Measurements from ENCODE around the gene ARSJ.

Gene ARSJ

GRCh38 chr4:113981591-113981990 lies 2.1 kb upstream of the ARSJ start:
- Histone ChIP-seq H3K36me3 (ENCODE audit: insufficient read depth, low read depth, low read length) (no peaks in the 10 kb centered on the region), H3K9me3 (ENCODE audit: insufficient read depth, low read depth, low read length) (no peaks in the 10 kb centered on the region; the same call in 1 of the 2 replicates), H3K4me1 (ENCODE audit: insufficient read depth, low read length) (peaks cover 6% of the 10 kb centered on the region; the same call in 1 of the 2 replicates), H3K27me3 (ENCODE audit: insufficient read depth, low read length) (peaks cover 38% of the 10 kb centered on the region), H3K27ac (ENCODE audit: low read length) (no peak overlapping the region), H3K9ac (ENCODE audit: low read depth, low read length) (no peak overlapping the region), H3K4me3 (ENCODE audit: low read length) (no peak overlapping the region)

GRCh38 chr4:113979905-113980615 lies 613 bp upstream of the ARSJ start:
- Histone ChIP-seq H3K9ac (ENCODE audit: low read depth, low read length) (peak overlapping the region; percentile 72; the same call in 1 of the 2 replicates), H3K36me3 (ENCODE audit: insufficient read depth, low read depth, low read length) (no peaks in the 10 kb centered on the region), H3K4me1 (ENCODE audit: insufficient read depth, low read length) (peaks cover 6% of the 10 kb centered on the region; the same call in 1 of the 2 replicates), H3K27me3 (ENCODE audit: insufficient read depth, low read length) (peaks cover 38% of the 10 kb centered on the region), H3K9me3 (ENCODE audit: insufficient read depth, low read depth, low read length) (no peaks in the 10 kb centered on the region; the same call in 1 of the 2 replicates), H3K27ac (ENCODE audit: low read length) (no peak overlapping the region), H3K4me3 (ENCODE audit: low read length) (peak overlapping the region; percentile 89)

GRCh38 chr4:113978561-113979147 lies 793 bp downstream of the ARSJ start:
- Histone ChIP-seq H3K4me1 (ENCODE audit: insufficient read depth, low read length) (peaks cover 6% of the 10 kb centered on the region; the same call in 1 of the 2 replicates), H3K27me3 (ENCODE audit: insufficient read depth, low read length) (peaks cover 38% of the 10 kb centered on the region), H3K9ac (ENCODE audit: low read depth, low read length) (peak overlapping the region; percentile 72; the same call in 1 of the 2 replicates), H3K36me3 (ENCODE audit: insufficient read depth, low read depth, low read length) (no peaks in the 10 kb centered on the region), H3K4me3 (ENCODE audit: low read length) (peak overlapping the region; percentile 89), H3K9me3 (ENCODE audit: insufficient read depth, low read depth, low read length) (no peaks in the 10 kb centered on the region), H3K27ac (ENCODE audit: low read length) (no peak overlapping the region)

GRCh38 chr4:113978105-113978504 lies 1.3 kb downstream of the ARSJ start:
- no peak overlapping the region for H3K27ac ChIP-seq (ENCODE audit: low read length)

GRCh38 chr4:113977526-113977855 lies 2.0 kb downstream of the ARSJ start:
- no peaks in the 10 kb centered on the region for H3K9me3 ChIP-seq (ENCODE audit: insufficient read depth, low read depth, low read length)
- no peaks in the 10 kb centered on the region for H3K36me3 ChIP-seq (ENCODE audit: insufficient read depth, low read depth, low read length)
- no peak overlapping the region; the same call in 1 of the 2 replicates for H3K4me3 ChIP-seq (ENCODE audit: low read length)
- H3K4me1 ChIP-seq (ENCODE audit: insufficient read depth, low read length), result peaks cover 6% of the 10 kb centered on the region; the same call in 1 of the 2 replicates
- H3K27ac ChIP-seq (ENCODE audit: low read length), result no peak overlapping the region
- H3K27me3 ChIP-seq (ENCODE audit: insufficient read depth, low read length), result peaks cover 38% of the 10 kb centered on the region
- H3K9ac ChIP-seq (ENCODE audit: low read depth, low read length), result no peak overlapping the region

More at GRCh38 chr4:113978105-113978504, 1.3 kb downstream of the ARSJ start:
- Histone ChIP-seq H3K27me3 (ENCODE audit: insufficient read depth, low read length) (peaks cover 38% of the 10 kb centered on the region), H3K36me3 (ENCODE audit: insufficient read depth, low read depth, low read length) (no peaks in the 10 kb centered on the region), H3K9ac (ENCODE audit: low read depth, low read length) (no peak overlapping the region), H3K4me1 (ENCODE audit: insufficient read depth, low read length) (peaks cover 6% of the 10 kb centered on the region; the same call in 1 of the 2 replicates), H3K4me3 (ENCODE audit: low read length) (peak overlapping the region; percentile 89; the same call in 1 of the 2 replicates), H3K9me3 (ENCODE audit: insufficient read depth, low read depth, low read length) (no peaks in the 10 kb centered on the region)

GRCh38 chr4:113976741-113977525 lies 2.5 kb downstream of the ARSJ start:
- Histone ChIP-seq H3K4me1 (ENCODE audit: insufficient read depth, low read length) (peaks cover 6% of the 10 kb centered on the region; the same call in 1 of the 2 replicates), H3K27me3 (ENCODE audit: insufficient read depth, low read length) (peaks cover 38% of the 10 kb centered on the region), H3K4me3 (ENCODE audit: low read length) (peak overlapping the region; percentile 8; the same call in 1 of the 2 replicates), H3K36me3 (ENCODE audit: insufficient read depth, low read depth, low read length) (no peaks in the 10 kb centered on the region), H3K27ac (ENCODE audit: low read length) (no peak overlapping the region), H3K9ac (ENCODE audit: low read depth, low read length) (no peak overlapping the region), H3K9me3 (ENCODE audit: insufficient read depth, low read depth, low read length) (no peaks in the 10 kb centered on the region)

GRCh38 chr4:113975578-113975977 lies 3.9 kb downstream of the ARSJ start:
- H3K4me3 ChIP-seq (ENCODE audit: low read length), result no peak overlapping the region
- peaks cover 6% of the 10 kb centered on the region; the same call in 1 of the 2 replicates for H3K4me1 ChIP-seq (ENCODE audit: insufficient read depth, low read length)
- H3K9me3 ChIP-seq (ENCODE audit: insufficient read depth, low read depth, low read length), result no peaks in the 10 kb centered on the region
- H3K27ac ChIP-seq (ENCODE audit: low read length), result no peak overlapping the region
- no peak overlapping the region for H3K9ac ChIP-seq (ENCODE audit: low read depth, low read length)
- H3K36me3 ChIP-seq (ENCODE audit: insufficient read depth, low read depth, low read length), result no peaks in the 10 kb centered on the region
- peaks cover 33% of the 10 kb centered on the region for H3K27me3 ChIP-seq (ENCODE audit: insufficient read depth, low read length)

- no peak overlapping the region for H3K4me3 ChIP-seq (ENCODE audit: low read length)
- no peaks in the 10 kb centered on the region for H3K9me3 ChIP-seq (ENCODE audit: insufficient read depth, low read depth, low read length)
- H3K27ac ChIP-seq (ENCODE audit: low read length), result no peak overlapping the region
- H3K4me1 ChIP-seq (ENCODE audit: insufficient read depth, low read length), result peaks cover 6% of the 10 kb centered on the region; the same call in 1 of the 2 replicates
- H3K9ac ChIP-seq (ENCODE audit: low read depth, low read length), result no peak overlapping the region
- peaks cover 23% of the 10 kb centered on the region for H3K27me3 ChIP-seq (ENCODE audit: insufficient read depth, low read length)
- no peaks in the 10 kb centered on the region for H3K36me3 ChIP-seq (ENCODE audit: insufficient read depth, low read depth, low read length)
Observed at GRCh38 chr4:113974467-113974866, 5.0 kb downstream of the ARSJ start.

- Histone ChIP-seq H3K9ac (ENCODE audit: low read depth, low read length) (no peak overlapping the region), H3K27ac (ENCODE audit: low read length) (no peak overlapping the region), H3K4me1 (ENCODE audit: insufficient read depth, low read length) (peaks cover 6% of the 10 kb centered on the region; the same call in 1 of the 2 replicates), H3K4me3 (ENCODE audit: low read length) (no peak overlapping the region), H3K9me3 (ENCODE audit: insufficient read depth, low read depth, low read length) (no peaks in the 10 kb centered on the region), H3K27me3 (ENCODE audit: insufficient read depth, low read length) (peaks cover 13% of the 10 kb centered on the region), H3K36me3 (ENCODE audit: insufficient read depth, low read depth, low read length) (no peaks in the 10 kb centered on the region)
Observed at GRCh38 chr4:113973345-113973744, 6.1 kb downstream of the ARSJ start.

GRCh38 chr4:113972781-113973180 lies 6.7 kb downstream of the ARSJ start:
- Histone ChIP-seq H3K9me3 (ENCODE audit: insufficient read depth, low read depth, low read length) (no peaks in the 10 kb centered on the region), H3K27ac (ENCODE audit: low read length) (no peak overlapping the region), H3K4me1 (ENCODE audit: insufficient read depth, low read length) (peaks cover 6% of the 10 kb centered on the region; the same call in 1 of the 2 replicates), H3K27me3 (ENCODE audit: insufficient read depth, low read length) (peaks cover 7% of the 10 kb centered on the region), H3K9ac (ENCODE audit: low read depth, low read length) (no peak overlapping the region), H3K36me3 (ENCODE audit: insufficient read depth, low read depth, low read length) (no peaks in the 10 kb centered on the region), H3K4me3 (ENCODE audit: low read length) (no peak overlapping the region)

GRCh38 chr4:113971706-113972360 lies 7.6 kb downstream of the ARSJ start:
- Histone ChIP-seq H3K4me3 (ENCODE audit: low read length) (no peak overlapping the region), H3K9me3 (ENCODE audit: insufficient read depth, low read depth, low read length) (no peaks in the 10 kb centered on the region), H3K4me1 (ENCODE audit: insufficient read depth, low read length) (no peaks in the 10 kb centered on the region), H3K36me3 (ENCODE audit: insufficient read depth, low read depth, low read length) (no peaks in the 10 kb centered on the region), H3K27me3 (ENCODE audit: insufficient read depth, low read length) (no peaks in the 10 kb centered on the region), H3K27ac (ENCODE audit: low read length) (no peak overlapping the region), H3K9ac (ENCODE audit: low read depth, low read length) (no peak overlapping the region)
